HL-60 (cell line): ENCODE data around the gene BCAS3.

Experiments
- DNase-seq, 2 experiments: peaks; one replicate each; pipeline ENCODE4 v3.0.0-alpha.2; 2010 to 2020; ENCODE audit warnings: low read depth in 1 of 2, low spot score in 1 of 2
- H3K27ac ChIP-seq: fragments of 250-450 bp; sonication (Bioruptor Pico); replicated peaks from 2 replicates; pipeline ENCODE4 v1.5.1; 2020; ENCODE audit warnings: mild to moderate bottlenecking, moderate library complexity
- H3K27me3 ChIP-seq: fragments of 250-450 bp; sonication (Bioruptor Pico); 2 replicates; pipeline ENCODE4 v1.5.1; 2021; ENCODE audit warnings: mild to moderate bottlenecking, moderate library complexity; ENCODE audit not compliant: insufficient read depth, poor library complexity, severe bottlenecking
- H3K4me3 ChIP-seq: replicated peaks from 2 replicates; pipeline ENCODE4 v1.5.1; 2011; ENCODE audit warnings: mild to moderate bottlenecking, control low read depth, low read length; ENCODE audit not compliant: insufficient read depth
- CTCF ChIP-seq: IDR thresholded peaks from one replicate; pipeline ENCODE4 v1.5.1; 2011; ENCODE audit warnings: low read length, control low read depth, inconsistent platforms; ENCODE audit not compliant: insufficient read depth
- GABPA ChIP-seq: IDR thresholded peaks from 2 replicates; pipeline ENCODE4 v1.6.1; 2012; ENCODE audit warnings: low read depth
- POLR2AphosphoS5 ChIP-seq: IDR thresholded peaks from 2 replicates; pipeline ENCODE4 v1.6.1; 2012; ENCODE audit warnings: low read depth
- REST ChIP-seq: IDR thresholded peaks from 2 replicates; pipeline ENCODE4 v1.6.1; 2012; ENCODE audit warnings: low read depth; ENCODE audit not compliant: insufficient replicate concordance
- SPI1 ChIP-seq: IDR thresholded peaks from 2 replicates; pipeline ENCODE4 v1.6.1; 2012; ENCODE audit warnings: low read depth, mild to moderate bottlenecking, borderline replicate concordance

BCAS3 gene

GRCh38 chr17:61420052-61420451, 742.4 kb downstream of the BCAS3 start:
- no peak for DNase-seq
- TF ChIP-seq POLR2AphosphoS5 (no peak), REST (no peak), SPI1 (no peak), CTCF (no peak), GABPA (no peak)
- Histone ChIP-seq H3K27me3 (peaks cover 19% of the 10 kb centered on the region), H3K4me3 (no peak overlapping the region), H3K27ac (no peak overlapping the region)

DNA sequence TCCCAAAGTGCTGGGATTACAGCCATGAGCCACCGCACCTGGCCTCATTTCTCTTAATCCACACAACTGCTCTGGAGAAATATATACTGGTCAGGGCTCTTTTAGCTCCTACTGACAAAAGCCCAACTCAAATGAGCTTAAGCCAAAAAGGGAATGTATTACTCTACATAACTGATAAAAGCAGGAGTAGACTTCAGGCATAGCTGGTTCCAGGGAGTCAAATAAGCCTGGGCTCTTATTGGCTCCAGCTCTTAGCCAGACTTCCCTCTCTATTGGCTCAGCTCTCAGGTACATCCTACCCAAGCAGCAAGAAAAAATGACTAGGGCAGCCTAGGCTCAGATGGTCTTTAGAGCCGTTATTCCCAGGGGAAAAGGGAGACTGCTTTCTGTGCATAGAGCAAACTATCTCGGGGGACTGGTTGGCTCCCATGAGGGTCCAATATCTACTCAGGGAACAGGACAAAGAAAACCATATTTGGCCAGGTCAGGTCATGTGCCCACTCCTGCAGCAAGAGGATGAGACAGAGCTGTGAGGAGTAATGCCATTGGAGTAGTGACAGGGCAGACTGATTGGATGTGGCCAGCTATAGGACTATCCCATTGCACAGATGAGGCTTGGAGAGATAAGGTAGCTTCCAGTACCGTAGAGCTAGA, 743.2 kb downstream of the BCAS3 start:
- DNase-seq = no peak
- H3K4me3 ChIP-seq = no peak overlapping the region
- H3K27me3 ChIP-seq = peaks cover 19% of the 10 kb centered on the region

GRCh38 chr17:61421460-61421859, 743.8 kb downstream of the BCAS3 start:
- TF ChIP-seq REST (no peak), CTCF (no peak), SPI1 (no peak), POLR2AphosphoS5 (no peak), GABPA (no peak)
- no peak overlapping the region for H3K27ac ChIP-seq
- H3K4me3 ChIP-seq = no peak overlapping the region
- peaks cover 19% of the 10 kb centered on the region for H3K27me3 ChIP-seq
- DNase-seq = no peak

More for the DNA sequence above, 743.2 kb downstream of the BCAS3 start:
- no peak for TF ChIP-seq REST
- H3K27ac ChIP-seq = no peak overlapping the region
